Measurements from ENCODE around the gene FCHSD2. TPM values are rescaled to one million over a fixed set of nuclear protein-coding genes. Genes with fewer than 3 reads are reported as not detected.

FCHSD2 gene
- total RNA-seq, 1 donor from 2014 or later = 18.9 TPM

GRCh38 chr11:73167363-73167954 is 25.3 kb upstream of the FCHSD2 start:
- Histone ChIP-seq H3K9ac (ENCODE audit: low read length) (no peak overlapping the region), H4K20me1 (ENCODE audit: insufficient read depth, low read length) (no peaks in the 10 kb centered on the region), H3K27me3 (ENCODE audit: insufficient read depth, low read length) (peaks cover 4% of the 10 kb centered on the region), H2AFZ (ENCODE audit: low read depth, low read length) (no peak overlapping the region), H3K4me2 (ENCODE audit: low read length) (no peak overlapping the region), H3K4me3 (ENCODE audit: insufficient read depth, low read depth, low read length) (no peak overlapping the region), H3K9me3 (ENCODE audit: insufficient read depth, low read depth, low read length) (no peaks in the 10 kb centered on the region), H3K79me2 (ENCODE audit: insufficient read depth, low read length) (no peaks in the 10 kb centered on the region), H3K27ac (ENCODE audit: low read depth, low read length) (no peak overlapping the region), H3K4me1 (ENCODE audit: insufficient read depth, low read length) (no peaks in the 10 kb centered on the region), H3K36me3 (ENCODE audit: insufficient read depth, low read length) (no peaks in the 10 kb centered on the region)
- H3K27me3 Mint-ChIP-seq (ENCODE audit: low read depth, unreplicated experiment) = peaks cover 8% of the 10 kb centered on the region
- H3K27ac Mint-ChIP-seq (ENCODE audit: unreplicated experiment) = no peak overlapping the region
- DNase-seq (ENCODE audit: low read depth) (no peak), FAIRE-seq (no peak)
- H3K9me3 Mint-ChIP-seq (ENCODE audit: unreplicated experiment) = no peaks in the 10 kb centered on the region
- TF ChIP-seq EZH2 (IDR thresholded peaks at IDR 0.05; ENCODE audit: insufficient read depth, low read length) (no peak), CTCF (IDR thresholded peaks at IDR 0.05; ENCODE audit: insufficient read depth, low read depth, low read length) (no peak)
- H3K36me3 Mint-ChIP-seq (ENCODE audit: low read depth, unreplicated experiment) = no peaks in the 10 kb centered on the region
- no peak overlapping the region for H3K4me3 Mint-ChIP-seq (ENCODE audit: unreplicated experiment)
- H3K4me1 Mint-ChIP-seq (ENCODE audit: low read depth, unreplicated experiment) = peaks cover 5% of the 10 kb centered on the region

GRCh38 chr11:73164803-73165540 is 22.9 kb upstream of the FCHSD2 start:
- Mint-ChIP-seq H3K27ac (ENCODE audit: unreplicated experiment) (no peak overlapping the region), H3K9me3 (ENCODE audit: unreplicated experiment) (no peaks in the 10 kb centered on the region), H3K4me3 (ENCODE audit: unreplicated experiment) (no peak overlapping the region), H3K36me3 (ENCODE audit: low read depth, unreplicated experiment) (no peaks in the 10 kb centered on the region), H3K27me3 (ENCODE audit: low read depth, unreplicated experiment) (peaks cover 6% of the 10 kb centered on the region), H3K4me1 (ENCODE audit: low read depth, unreplicated experiment) (peaks cover 5% of the 10 kb centered on the region)
- DNase-seq (ENCODE audit: low read depth) (no peak), FAIRE-seq (no peak)
- Histone ChIP-seq H3K36me3 (ENCODE audit: insufficient read depth, low read length) (no peaks in the 10 kb centered on the region), H3K4me3 (ENCODE audit: insufficient read depth, low read depth, low read length) (no peak overlapping the region), H3K79me2 (ENCODE audit: insufficient read depth, low read length) (no peaks in the 10 kb centered on the region), H2AFZ (ENCODE audit: low read depth, low read length) (no peak overlapping the region), H3K9me3 (ENCODE audit: insufficient read depth, low read depth, low read length) (no peaks in the 10 kb centered on the region), H3K4me1 (ENCODE audit: insufficient read depth, low read length) (no peaks in the 10 kb centered on the region), H3K4me2 (ENCODE audit: low read length) (no peak overlapping the region), H3K9ac (ENCODE audit: low read length) (no peak overlapping the region), H3K27me3 (ENCODE audit: insufficient read depth, low read length) (peaks cover 4% of the 10 kb centered on the region), H3K27ac (ENCODE audit: low read depth, low read length) (no peak overlapping the region), H4K20me1 (ENCODE audit: insufficient read depth, low read length) (no peaks in the 10 kb centered on the region)
- TF ChIP-seq EZH2 (IDR thresholded peaks at IDR 0.05; ENCODE audit: insufficient read depth, low read length) = no peak
- TF ChIP-seq CTCF (IDR thresholded peaks at IDR 0.05; ENCODE audit: insufficient read depth, low read depth, low read length) = no peak

Data from astrocyte (in vitro differentiated cells and primary cell).